Putamen (tissue), 1 donor: Measurements from ENCODE around the gene FIBCD1.

Source experiments
- DNase-seq: peaks from one replicate; pipeline ENCODE4 v3.0.0-alpha.2; 2016; ENCODE audit warnings: low spot score

The FIBCD1 gene

GRCh38 chr9:130857864-130858738 is 80.9 kb downstream of the FIBCD1 start:
- no peak for DNase-seq

GRCh38 chr9:130856474-130856873 is 82.6 kb downstream of the FIBCD1 start:
- DNase-seq, result no peak

- no peak for DNase-seq
Observed at GRCh38 chr9:130854835-130855234, 84.2 kb downstream of the FIBCD1 start.

GRCh38 chr9:130854092-130854491 is 85.0 kb downstream of the FIBCD1 start:
- DNase-seq, result no peak

GRCh38 chr9:130852801-130853200 is 86.2 kb downstream of the FIBCD1 start:
- no peak for DNase-seq
